Breast epithelium (tissue), 3 donors: Measurements from ENCODE around the gene LRG1.

Source experiments
- POLR2A ChIP-seq: fragments of 450-650 bp; IDR thresholded peaks from one replicate; pipeline ENCODE4 v1.6.1; 2016; ENCODE audit warnings: antibody characterized with exemption, mild to moderate bottlenecking, moderate library complexity
- TF ChIP-seq, protein P1 (sequence below), 3 donors: fragments of 450-650 bp; IDR thresholded peaks; one replicate each; pipeline ENCODE4 v1.5.1; 2016 to 2017; ENCODE audit warnings: antibody characterized with exemption in 3 of 3, mild to moderate bottlenecking in 3 of 3, moderate library complexity in 3 of 3

DNA sequence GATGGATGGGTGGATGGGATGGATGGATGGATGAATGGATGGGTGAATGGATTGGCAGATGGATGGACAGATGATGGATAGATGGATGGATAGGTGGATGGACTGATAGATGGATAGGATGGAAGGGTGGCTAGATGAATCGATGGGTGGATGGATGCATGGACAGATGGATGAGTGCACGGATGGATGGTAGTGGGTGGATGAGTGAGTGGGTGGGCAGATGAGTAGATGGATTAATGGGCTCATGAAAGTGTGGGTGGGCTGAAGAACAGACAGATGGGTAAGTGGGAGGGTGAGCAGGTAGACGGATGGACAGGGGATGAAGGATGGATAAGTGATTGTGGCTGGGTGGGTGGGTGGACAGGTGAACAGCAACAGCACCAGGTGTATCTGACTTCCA, 13.9 kb upstream of the LRG1 start:
- TF ChIP-seq POLR2A = no peak
- TF ChIP-seq, protein P1, sequence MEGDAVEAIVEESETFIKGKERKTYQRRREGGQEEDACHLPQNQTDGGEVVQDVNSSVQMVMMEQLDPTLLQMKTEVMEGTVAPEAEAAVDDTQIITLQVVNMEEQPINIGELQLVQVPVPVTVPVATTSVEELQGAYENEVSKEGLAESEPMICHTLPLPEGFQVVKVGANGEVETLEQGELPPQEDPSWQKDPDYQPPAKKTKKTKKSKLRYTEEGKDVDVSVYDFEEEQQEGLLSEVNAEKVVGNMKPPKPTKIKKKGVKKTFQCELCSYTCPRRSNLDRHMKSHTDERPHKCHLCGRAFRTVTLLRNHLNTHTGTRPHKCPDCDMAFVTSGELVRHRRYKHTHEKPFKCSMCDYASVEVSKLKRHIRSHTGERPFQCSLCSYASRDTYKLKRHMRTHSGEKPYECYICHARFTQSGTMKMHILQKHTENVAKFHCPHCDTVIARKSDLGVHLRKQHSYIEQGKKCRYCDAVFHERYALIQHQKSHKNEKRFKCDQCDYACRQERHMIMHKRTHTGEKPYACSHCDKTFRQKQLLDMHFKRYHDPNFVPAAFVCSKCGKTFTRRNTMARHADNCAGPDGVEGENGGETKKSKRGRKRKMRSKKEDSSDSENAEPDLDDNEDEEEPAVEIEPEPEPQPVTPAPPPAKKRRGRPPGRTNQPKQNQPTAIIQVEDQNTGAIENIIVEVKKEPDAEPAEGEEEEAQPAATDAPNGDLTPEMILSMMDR (IDR thresholded peaks at IDR 0.05) = no peak
